Adrenal gland (tissue), 12 donors: ENCODE results near the gene SLC33A1. TPM values are rescaled to one million over a fixed set of nuclear protein-coding genes. Genes with fewer than 3 reads are reported as not detected.
"Not testable (repeated sequence)": the region's sequence is repeated elsewhere in the genome, so short reads cannot be mapped to it uniquely, and the experiment has no call there.

Experiments used
- DNase-seq, 7 donors: peaks; one replicate each; pipeline ENCODE4 v3.0.0-alpha.2; 2019 to 2020
- H3K27ac ChIP-seq, 5 donors: fragments of 200-600 bp; sonication (generic) in 4 of 5; 1 replicate in 3 of 5; 2 replicates in 2 of 5; pipeline versions ENCODE4 v1.5.1 to v1.8.0; 2016 to 2020; ENCODE audit warnings: mild to moderate bottlenecking in 1 of 5
- H3K27me3 ChIP-seq: fragments of 200-600 bp; 2 replicates; pipeline ENCODE4 v1.8.0; 2021
- H3K36me3 ChIP-seq, 2 donors: fragments of 200-600 bp; replicated peaks in 1 of 2; 1 replicate in 1 of 2; 2 replicates in 1 of 2; pipeline versions ENCODE4 v1.5.1 to v1.8.0; 2018 to 2022
- H3K4me1 ChIP-seq, 2 donors: fragments of 200-600 bp; replicated peaks in 1 of 2; 1 replicate in 1 of 2; 2 replicates in 1 of 2; pipeline versions ENCODE4 v1.5.1 to v1.8.0; 2018 to 2021
- H3K4me3 ChIP-seq, 4 donors: fragments of 200-600 bp; sonication (generic) in 3 of 4; one replicate each; pipeline ENCODE4 v1.5.1; 2016 to 2018
- H3K9me3 ChIP-seq, 3 donors: fragments of 200-600 bp; sonication (generic) in 1 of 3; replicated peaks in 1 of 3; 1 replicate in 2 of 3; 2 replicates in 1 of 3; pipeline versions ENCODE4 v1.5.1 to v1.8.0; 2016 to 2021
- CTCF ChIP-seq, 6 experiments: fragments of 450-650 bp in 4 of 6; fragments of 200-600 bp in 2 of 6; sonication (generic) in 1 of 6; IDR thresholded peaks; 1 replicate in 5 of 6; 2 replicates in 1 of 6; pipeline versions ENCODE4 v1.5.1 to v1.8.0; 2016 to 2021; ENCODE audit warnings: antibody characterized with exemption in 6 of 6, mild to moderate bottlenecking in 2 of 6, moderate library complexity in 1 of 6
- POLR2A ChIP-seq, 2 donors: fragments of 450-650 bp; IDR thresholded peaks; one replicate each; pipeline ENCODE4 v1.6.1; 2017; ENCODE audit warnings: antibody characterized with exemption in 2 of 2, mild to moderate bottlenecking in 2 of 2, moderate library complexity in 1 of 2
- whole genome bisulfite sequencing, 4 donors: extraction: QIAGEN DNeasy Blood & Tissue Kit in 2 of 4; methylation state at CpG; one replicate each; pipeline versions ENCODE4 v1.1.5 to v1.1.7; 2013 to 2017; 5-methylcytosine and 5-hydroxymethylcytosine counted together
- intact Hi-C, 2 donors: fragments of 100-400 bp; cut with DNase I; formaldehyde crosslinking; loops; one replicate each; pipeline versions ENCODE4 v1.14.1 to v1.15.0; 2022 to 2023
- polyA plus RNA-seq, 3 donors: library from polyadenylated mRNA; stranded (reverse); fragments of 200-250 nt in 2 of 3; fragments of 350-450 nt in 1 of 3; fragmentation: Illumina TruSeq in 1 of 3; extraction: RNeasy Lipid Tissue Mini Kit (QIAGEN cat#74804) in 1 of 3; gene quantifications; one replicate each; pipeline ENCODE4 v1.2.3, GENCODE V29; 2013 to 2014
- total RNA-seq, 9 donors: library from RNA; depleted of rRNA in 4 of 9; stranded (reverse); fragments of >200 nt in 4 of 9; fragments of 120-200 nt in 1 of 9; fragmentation: NEBNext Ultra II Directional in 1 of 9; extraction: Animal tissue kit (Norgen Biotek cat#: 25700) in 1 of 9; gene quantifications; one replicate each; pipeline versions ENCODE4 v1.1.0 to v1.2.4, GENCODE V29; 2013 to 2023
- donor health status: healthy with polysubstance abuse.
- donor health status: Bipolar disorder and iron deficiency.
- donor health status: DM: yes; HTN: yes; CAD: no.
- donor health status: DM: no; HTN: no; CAD: no.
- donor health status: DM: no; HTN: no; CAD: no.
- donor health status: DM: yes; HTN: yes; CAD: no.

SLC33A1 gene
- total and polyA plus RNA-seq, 12 donors: 3.6 to 101 (median 36.2) TPM

- H3K36me3 ChIP-seq: no peaks in the 10 kb centered on the region
- WGBS, 4 donors: 89 to 93% (median 90%) methylated on average over 9 of the region's 9 CpGs
These were observed 18.7 kb downstream of the SLC33A1 start for GRCh38 chr3:155835341-155836071.

GRCh38 chr3:155828490-155829098 is 25.6 kb downstream of the SLC33A1 start:
- H3K9me3 ChIP-seq, H3K4me3 ChIP-seq, intact Hi-C loops, H3K27ac ChIP-seq, DNase-seq, H3K4me1 ChIP-seq, H3K27me3 ChIP-seq: not testable (repeated sequence)
- H3K36me3 ChIP-seq: peaks cover 0 to 13% of the 10 kb centered on the region in 2 donors
- 93 to 97% (median 96%) methylated on average over 11 to 13 of the region's 13 CpGs for WGBS, 4 donors

More at GRCh38 chr3:155835341-155836071, 18.7 kb downstream of the SLC33A1 start:
- Histone ChIP-seq H3K9me3 (no peaks in the 10 kb centered on the region), H3K27ac (no peak overlapping the region), H3K4me1 (peaks cover 0 to 11% of the 10 kb centered on the region in 2 donors), H3K27me3 (no peaks in the 10 kb centered on the region), H3K4me3 (no peak overlapping the region)
- intact Hi-C loops: no loop called here
- no peak for TF ChIP-seq POLR2A (IDR thresholded peaks at IDR 0.05)
- TF ChIP-seq CTCF (IDR thresholded peaks at IDR 0.05): no peak
- DNase-seq: no peak

GRCh38 chr3:155815030-155815545 is 39.1 kb downstream of the SLC33A1 start:
- Histone ChIP-seq H3K27ac (no peak overlapping the region), H3K4me1 (no peaks in the 10 kb centered on the region), H3K27me3 (no peaks in the 10 kb centered on the region), H3K36me3 (no peaks in the 10 kb centered on the region), H3K9me3 (no peaks in the 10 kb centered on the region), H3K4me3 (no peak overlapping the region)
- intact Hi-C loops: no loop called here
- no peak for DNase-seq
- no peak for TF ChIP-seq POLR2A (IDR thresholded peaks at IDR 0.05)
- TF ChIP-seq CTCF (IDR thresholded peaks at IDR 0.05): no peak

GRCh38 chr3:155813224-155813623 is 41.0 kb downstream of the SLC33A1 start:
- H3K27me3 ChIP-seq, H3K4me3 ChIP-seq, H3K4me1 ChIP-seq, H3K27ac ChIP-seq, H3K36me3 ChIP-seq, H3K9me3 ChIP-seq, DNase-seq, intact Hi-C loops: not testable (repeated sequence)

GRCh38 chr3:155809181-155809580 is 45.0 kb downstream of the SLC33A1 start:
- Histone ChIP-seq H3K4me1 (peaks cover 0 to 3% of the 10 kb centered on the region in 2 donors), H3K27me3 (no peaks in the 10 kb centered on the region), H3K36me3 (no peaks in the 10 kb centered on the region), H3K27ac (no peak overlapping the region), H3K9me3 (no peaks in the 10 kb centered on the region), H3K4me3 (no peak overlapping the region)
- intact Hi-C loops: loop anchor here (10.0 kb wide), 2 partner anchors 46 to 56 kb away; partner anchors contain the start of gene SLC33A1 (in 1 of the 2)
- TF ChIP-seq POLR2A (IDR thresholded peaks at IDR 0.05) (no peak), CTCF (IDR thresholded peaks at IDR 0.05) (no peak)
- no peak for DNase-seq
